Neuronal stem cell (in vitro differentiated cells): ENCODE results near the gene ACSM6.

Source experiments
- DNase-seq: peaks from one replicate; pipeline ENCODE4 v3.0.0-alpha.2; 2013; ENCODE audit warnings: low spot score
- H2AFZ ChIP-seq: one replicate; pipeline ENCODE4 v1.6.1; 2013; ENCODE audit warnings: mild to moderate bottlenecking, low read length, inconsistent platforms
- H2AK5ac ChIP-seq: 2 replicates; pipeline ENCODE4 v1.6.1; 2013; ENCODE audit warnings: low read depth, mild to moderate bottlenecking, inconsistent platforms, low read length, moderate library complexity, mixed read lengths
- H2BK120ac ChIP-seq: 2 replicates; pipeline ENCODE4 v1.6.1; 2013; ENCODE audit warnings: low read depth, mild to moderate bottlenecking, inconsistent platforms, low read length, moderate library complexity, mixed read lengths
- H2BK12ac ChIP-seq: one replicate; pipeline ENCODE4 v1.6.1; 2013; ENCODE audit warnings: low read length, inconsistent platforms
- H2BK15ac ChIP-seq: 2 replicates; pipeline ENCODE4 v1.6.1; 2013; ENCODE audit warnings: mild to moderate bottlenecking, low read length, inconsistent platforms, mixed read lengths
- H2BK5ac ChIP-seq: one replicate; pipeline ENCODE4 v1.6.1; 2013; ENCODE audit warnings: inconsistent platforms, mild to moderate bottlenecking, low read length, moderate library complexity
- H3K14ac ChIP-seq: one replicate; pipeline ENCODE4 v1.6.1; 2013; ENCODE audit warnings: low read length, inconsistent platforms
- H3K18ac ChIP-seq: 2 replicates; pipeline ENCODE4 v1.6.1; 2013; ENCODE audit warnings: low read length, inconsistent platforms
- H3K23ac ChIP-seq: 2 replicates; pipeline ENCODE4 v1.6.1; 2013; ENCODE audit warnings: low read depth, mild to moderate bottlenecking, mixed read lengths, low read length, inconsistent platforms; ENCODE audit not compliant: poor library complexity
- H3K27ac ChIP-seq: replicated peaks from 3 replicates; pipeline ENCODE4 v1.5.1; 2013; ENCODE audit warnings: low read length, inconsistent platforms
- H3K27me3 ChIP-seq, 3 experiments: 2 replicates each; pipeline ENCODE4 v1.6.1; 2013; ENCODE audit warnings: low read length in 3 of 3, mild to moderate bottlenecking in 2 of 3, inconsistent platforms in 1 of 3, low read depth in 1 of 3, mixed read lengths in 1 of 3, moderate library complexity in 1 of 3; ENCODE audit not compliant: control insufficient read depth in 3 of 3, insufficient read depth in 3 of 3
- H3K36me3 ChIP-seq, 2 donors: replicated peaks in 1 of 2; 2 replicates each; pipeline ENCODE4 v1.6.1; 2013; ENCODE audit warnings: low read length in 2 of 2; ENCODE audit not compliant: control insufficient read depth in 2 of 2, insufficient read depth in 2 of 2
- H3K4ac ChIP-seq: 2 replicates; pipeline ENCODE4 v1.6.1; 2013; ENCODE audit warnings: inconsistent platforms, mild to moderate bottlenecking, low read length, moderate library complexity
- H3K4me1 ChIP-seq, 2 donors: 1 replicate in 1 of 2; 2 replicates in 1 of 2; pipeline ENCODE4 v1.6.1; 2013; ENCODE audit warnings: low read length in 2 of 2, low read depth in 1 of 2; ENCODE audit not compliant: control insufficient read depth in 2 of 2, insufficient read depth in 1 of 2
- H3K4me2 ChIP-seq: one replicate; pipeline ENCODE4 v1.6.1; 2013; ENCODE audit warnings: mild to moderate bottlenecking, low read length, inconsistent platforms; ENCODE audit not compliant: insufficient read depth, poor library complexity, severe bottlenecking
- H3K4me3 ChIP-seq, 2 donors: 2 replicates each; pipeline ENCODE4 v1.5.1; 2013; ENCODE audit warnings: low read length in 2 of 2, mild to moderate bottlenecking in 2 of 2, inconsistent platforms in 1 of 2, moderate library complexity in 1 of 2
- H3K79me1 ChIP-seq: one replicate; pipeline ENCODE4 v1.6.1; 2013; ENCODE audit warnings: low read depth, mild to moderate bottlenecking, inconsistent platforms, low read length, moderate library complexity
- H3K9ac ChIP-seq: one replicate; pipeline ENCODE4 v1.6.1; 2013; ENCODE audit warnings: mild to moderate bottlenecking, low read depth, low read length, inconsistent platforms; ENCODE audit not compliant: poor library complexity
- H3K9me3 ChIP-seq, 2 donors: replicated peaks in 1 of 2; 2 replicates each; pipeline versions ENCODE3 to v1.6.1; 2013; ENCODE audit warnings: low read length in 2 of 2, mild to moderate bottlenecking in 2 of 2, inconsistent platforms in 1 of 2, low read depth in 1 of 2, mixed read lengths in 1 of 2, moderate library complexity in 1 of 2; ENCODE audit not compliant: control insufficient read depth in 2 of 2, insufficient read depth in 1 of 2
- H4K8ac ChIP-seq: one replicate; pipeline ENCODE4 v1.6.1; 2013; ENCODE audit warnings: low read depth, mild to moderate bottlenecking, inconsistent platforms, low read length, moderate library complexity
- H4K91ac ChIP-seq: one replicate; pipeline ENCODE4 v1.6.1; 2013; ENCODE audit warnings: low read length, low read depth, mild to moderate bottlenecking, inconsistent platforms; ENCODE audit not compliant: poor library complexity
- WGBS, 2 donors: extraction: QIAGEN DNeasy Blood & Tissue Kit; methylation state at CpG; one replicate each; pipeline ENCODE4 v1.1.7; 2013; ENCODE audit warnings: missing lambda C conversion rate in 2 of 2, mixed read lengths in 1 of 2; ENCODE audit not compliant: insufficient read length in 2 of 2, insufficient replicate concordance in 1 of 2; ENCODE audit errors: extremely low coverage in 2 of 2; 5-methylcytosine and 5-hydroxymethylcytosine counted together

ACSM6 gene

DNA sequence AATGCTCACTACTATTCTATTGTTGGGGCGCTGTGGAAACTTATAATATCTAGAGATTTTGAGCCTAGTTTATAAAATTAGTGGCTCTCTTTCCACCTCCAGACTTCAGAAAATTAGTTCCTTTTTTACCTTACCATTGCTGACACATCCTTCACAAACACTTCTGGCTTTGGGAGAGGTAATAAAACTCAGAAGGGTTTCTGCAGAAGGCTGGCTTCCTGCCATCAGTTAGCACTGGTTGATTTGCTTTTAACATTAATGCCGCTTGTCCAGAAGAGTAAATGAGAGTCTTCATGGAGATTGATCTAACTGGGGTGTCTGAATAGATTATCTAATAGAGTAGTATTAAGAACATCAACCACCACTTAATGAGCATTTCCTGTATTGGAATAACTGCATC lies 20.3 kb downstream of the ACSM6 start:
- H3K4ac ChIP-seq = no peak overlapping the region

DNA sequence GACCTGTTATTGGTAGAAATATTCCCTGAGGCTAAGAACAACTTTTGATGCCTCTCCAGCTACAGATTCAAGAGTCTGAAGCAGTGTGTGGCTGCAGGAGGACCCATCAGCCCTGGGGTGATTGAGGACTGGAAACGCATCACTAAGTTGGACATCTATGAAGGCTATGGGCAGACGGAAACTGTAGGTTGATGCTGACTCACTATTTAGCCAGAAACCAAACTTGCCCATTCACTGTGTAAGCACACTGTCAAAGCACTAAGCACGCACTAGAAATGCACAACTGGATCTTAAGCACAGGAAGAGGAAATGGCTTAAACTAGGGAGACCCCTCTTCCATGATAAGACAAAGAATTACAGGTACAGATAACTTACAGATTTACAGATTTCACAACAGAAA lies 20.8 kb downstream of the ACSM6 start:
- Histone ChIP-seq H3K14ac (no peak overlapping the region), H3K18ac (no peak overlapping the region), H2AK5ac (no peak overlapping the region), H2BK15ac (no peak overlapping the region), H3K4ac (no peak overlapping the region), H2BK5ac (no peak overlapping the region), H2BK12ac (no peak overlapping the region), H4K8ac (no peak overlapping the region), H3K23ac (no peak overlapping the region), H3K4me3 (no peak overlapping the region), H3K9me3 (no peaks in the 10 kb centered on the region), H3K4me2 (no peak overlapping the region), H3K4me1 (no peaks in the 10 kb centered on the region), H3K27me3 (no peaks in the 10 kb centered on the region), H3K27ac (no peak overlapping the region), H2AFZ (no peak overlapping the region), H3K36me3 (peaks cover 0 to 4% of the 10 kb centered on the region in 2 donors), H4K91ac (no peak overlapping the region), H2BK120ac (no peak overlapping the region), H3K9ac (no peak overlapping the region), H3K79me1 (no peaks in the 10 kb centered on the region)
- DNase-seq = no peak
- WGBS, 2 donors = no CpG with 5 or more reads among the region's 3 CpGs

More for the DNA sequence above, 20.3 kb downstream of the ACSM6 start:
- Histone ChIP-seq H3K4me1 (peaks cover 0 to under 1% of the 10 kb centered on the region in 2 donors), H3K27ac (no peak overlapping the region), H4K91ac (no peak overlapping the region), H3K36me3 (peaks cover 0 to 4% of the 10 kb centered on the region in 2 donors), H3K79me1 (no peaks in the 10 kb centered on the region), H2BK120ac (no peak overlapping the region), H3K14ac (no peak overlapping the region), H2BK5ac (no peak overlapping the region), H2BK12ac (no peak overlapping the region), H3K23ac (no peak overlapping the region), H3K4me2 (no peak overlapping the region), H4K8ac (no peak overlapping the region), H3K27me3 (no peaks in the 10 kb centered on the region), H2AFZ (no peak overlapping the region), H3K9me3 (no peaks in the 10 kb centered on the region), H3K4me3 (no peak overlapping the region), H2AK5ac (no peak overlapping the region), H3K18ac (no peak overlapping the region), H3K9ac (no peak overlapping the region), H2BK15ac (no peak overlapping the region)
- DNase-seq = no peak
- WGBS, 2 donors = no CpG with 5 or more reads among the region's 2 CpGs

DNA sequence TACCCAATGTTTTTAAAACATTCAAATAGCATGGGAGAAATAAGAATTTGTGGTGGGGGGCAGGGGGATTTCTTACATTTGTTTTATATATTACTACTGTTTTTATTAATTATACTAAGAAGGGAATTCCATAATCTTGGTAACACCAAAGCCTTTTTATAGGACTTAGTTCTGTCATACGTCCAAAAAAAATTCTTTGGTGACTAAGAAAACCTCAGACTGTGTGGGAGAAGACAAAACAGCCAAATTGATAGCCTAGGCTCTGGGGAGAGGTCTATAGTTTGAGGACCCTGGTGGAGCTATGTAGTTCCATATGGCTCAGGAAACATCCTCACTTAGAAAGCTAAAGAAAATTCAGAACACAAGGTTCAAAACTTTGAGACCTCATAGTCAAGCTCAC lies 23.4 kb downstream of the ACSM6 start:
- H2BK12ac ChIP-seq = no peak overlapping the region
- H2BK120ac ChIP-seq = no peak overlapping the region
- no peaks in the 10 kb centered on the region for H3K79me1 ChIP-seq
- no peaks in the 10 kb centered on the region for H3K9me3 ChIP-seq
- H3K36me3 ChIP-seq = peaks cover 0 to 4% of the 10 kb centered on the region in 2 donors
- no peak overlapping the region for H2BK15ac ChIP-seq
- H3K4me2 ChIP-seq = no peak overlapping the region
- no peak overlapping the region for H2AK5ac ChIP-seq
- no peak overlapping the region for H3K14ac ChIP-seq
- no peak for DNase-seq
- no peak overlapping the region for H3K9ac ChIP-seq
- no peaks in the 10 kb centered on the region for H3K4me1 ChIP-seq
- no peak overlapping the region for H3K23ac ChIP-seq
- H3K4me3 ChIP-seq = no peak overlapping the region
- no peak overlapping the region for H2AFZ ChIP-seq
- H4K91ac ChIP-seq = no peak overlapping the region
- H4K8ac ChIP-seq = no peak overlapping the region
- no peak overlapping the region for H3K27ac ChIP-seq
- WGBS, 2 donors = no CpG with 5 or more reads among the region's 1 CpG
- H3K27me3 ChIP-seq = no peaks in the 10 kb centered on the region
- H2BK5ac ChIP-seq = no peak overlapping the region
- H3K4ac ChIP-seq = no peak overlapping the region
- no peak overlapping the region for H3K18ac ChIP-seq

DNA sequence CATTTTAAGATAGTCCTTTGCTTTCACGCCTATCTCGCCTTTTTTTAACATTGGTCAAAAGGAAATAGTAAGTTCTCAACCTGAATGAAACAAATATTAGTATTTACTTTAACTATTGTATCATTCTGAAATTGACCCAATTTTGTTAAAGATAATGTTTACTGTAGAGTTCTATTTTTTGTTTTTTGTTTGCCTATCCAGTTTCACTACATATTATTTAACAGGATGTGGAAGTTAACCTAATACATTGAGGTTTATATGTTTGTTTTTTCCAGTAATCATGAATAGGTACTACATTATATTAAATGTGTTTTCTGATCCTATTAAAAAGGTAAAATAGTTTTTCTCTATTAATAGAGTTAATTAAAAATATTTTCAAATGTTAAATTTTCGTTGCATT lies 26.5 kb downstream of the ACSM6 start:
- Histone ChIP-seq H2AFZ (no peak overlapping the region), H3K14ac (no peak overlapping the region), H3K36me3 (peaks cover 0 to 4% of the 10 kb centered on the region in 2 donors), H3K4me2 (no peak overlapping the region), H2AK5ac (no peak overlapping the region), H3K23ac (no peak overlapping the region), H3K4me3 (no peak overlapping the region), H3K27ac (no peak overlapping the region), H4K8ac (no peak overlapping the region), H2BK120ac (no peak overlapping the region), H2BK15ac (no peak overlapping the region), H3K4me1 (no peaks in the 10 kb centered on the region), H3K4ac (no peak overlapping the region), H4K91ac (no peak overlapping the region), H2BK12ac (no peak overlapping the region), H3K79me1 (no peaks in the 10 kb centered on the region), H3K9me3 (no peaks in the 10 kb centered on the region), H3K27me3 (no peaks in the 10 kb centered on the region), H3K18ac (no peak overlapping the region), H2BK5ac (no peak overlapping the region), H3K9ac (no peak overlapping the region)
- no peak for DNase-seq
- WGBS, 2 donors = no CpG with 5 or more reads among the region's 3 CpGs
